DMS79 (cell line): ENCODE measurements around the gene ALOX12B.
A peak's percentile ranks its signal among the peaks of the same experiment; 100 is the strongest.

Source experiments
- DNase-seq: peaks from one replicate; lab custom pipeline; 2025; lab: John Stamatoyannopoulos, UW

Gene ALOX12B

DNA sequence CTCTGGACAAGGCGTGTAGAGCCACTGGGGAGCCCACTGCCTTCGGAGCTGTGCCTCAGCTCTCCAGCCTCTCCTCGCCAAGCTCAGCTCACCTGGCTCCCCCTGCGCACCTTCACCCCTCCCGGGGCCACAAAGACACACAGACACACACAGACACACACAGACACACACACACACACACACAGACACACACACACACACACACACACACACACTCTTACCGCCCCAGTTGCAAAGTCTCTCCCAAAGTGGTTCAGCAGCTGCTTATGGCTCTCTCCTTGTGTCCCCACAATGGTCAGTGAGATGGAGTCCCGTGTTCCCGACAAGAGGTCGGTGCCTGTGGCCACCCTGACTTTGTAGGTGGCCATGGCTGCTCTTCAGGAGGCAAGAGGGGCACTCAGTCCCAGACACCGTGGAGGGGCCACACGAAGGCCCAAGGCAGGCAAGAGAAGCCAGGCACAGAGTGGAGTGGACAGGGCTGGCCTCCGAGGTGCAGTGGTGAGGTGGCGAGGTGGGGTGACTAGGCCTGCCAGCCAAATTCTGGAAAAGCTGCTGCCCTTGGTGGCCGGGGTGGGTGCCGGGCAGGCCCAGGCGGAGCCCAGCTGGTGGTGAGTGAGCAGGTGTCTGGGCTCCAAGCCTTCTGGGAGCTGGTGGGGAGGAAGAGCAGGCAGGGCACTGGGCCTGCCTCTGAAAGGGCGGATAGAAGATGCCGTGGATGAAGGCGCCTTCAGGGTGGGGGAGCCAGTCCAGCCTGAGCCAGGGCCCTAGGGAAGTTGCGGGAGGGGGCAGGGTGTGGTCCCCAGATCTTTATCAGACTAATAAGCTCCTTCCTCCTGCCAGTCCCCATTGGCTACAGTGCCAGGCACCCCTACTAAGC, at the start of gene ALOX12B:
ALOX12B (minus strand) TSS at position 642 of the 877 bp plus-strand sequence; CDS start at position 368, 274 bp downstream.
- DNase-seq: no peak

DNA sequence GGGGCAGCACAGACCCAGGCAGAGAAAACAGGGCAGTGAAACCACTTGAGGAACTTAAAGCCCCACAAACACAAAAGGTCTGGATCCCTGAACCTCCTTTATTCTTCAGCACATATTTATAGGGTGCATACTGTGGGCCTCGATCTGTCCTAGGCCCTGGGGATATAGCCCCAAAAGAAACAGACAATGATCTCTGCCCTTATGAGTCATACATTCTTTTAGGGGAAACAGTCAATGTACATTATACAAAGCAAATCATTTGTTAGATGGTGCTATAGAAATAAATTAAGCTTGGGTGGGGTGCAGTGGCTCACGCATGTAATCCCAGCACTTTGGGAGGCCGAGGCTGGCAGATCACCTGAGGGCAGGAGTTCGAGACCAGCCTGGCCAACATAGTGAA, 46.4 kb upstream of the ALOX12B start:
- no peak for DNase-seq

DNA sequence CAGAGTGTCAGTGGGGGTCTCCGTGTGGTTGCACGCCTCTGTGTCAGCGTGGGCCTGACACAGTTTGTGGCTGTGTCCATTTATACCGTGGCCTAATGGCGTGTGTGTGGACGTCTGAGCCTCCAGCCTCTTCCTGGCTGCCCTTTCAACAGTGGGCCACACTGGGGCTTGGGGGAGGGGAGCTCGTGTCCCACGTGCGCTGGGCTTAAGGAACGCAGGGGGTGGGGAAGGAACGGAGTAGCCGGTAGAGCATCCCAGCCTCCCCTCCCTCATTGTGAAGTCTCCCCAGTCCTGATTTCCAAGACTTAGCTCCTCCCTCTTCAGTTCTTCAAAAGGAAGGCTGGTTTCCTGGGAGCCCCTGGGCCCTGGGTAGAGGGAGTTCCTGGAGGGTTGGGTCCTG, 45.9 kb upstream of the ALOX12B start:
- no peak for DNase-seq

DNA sequence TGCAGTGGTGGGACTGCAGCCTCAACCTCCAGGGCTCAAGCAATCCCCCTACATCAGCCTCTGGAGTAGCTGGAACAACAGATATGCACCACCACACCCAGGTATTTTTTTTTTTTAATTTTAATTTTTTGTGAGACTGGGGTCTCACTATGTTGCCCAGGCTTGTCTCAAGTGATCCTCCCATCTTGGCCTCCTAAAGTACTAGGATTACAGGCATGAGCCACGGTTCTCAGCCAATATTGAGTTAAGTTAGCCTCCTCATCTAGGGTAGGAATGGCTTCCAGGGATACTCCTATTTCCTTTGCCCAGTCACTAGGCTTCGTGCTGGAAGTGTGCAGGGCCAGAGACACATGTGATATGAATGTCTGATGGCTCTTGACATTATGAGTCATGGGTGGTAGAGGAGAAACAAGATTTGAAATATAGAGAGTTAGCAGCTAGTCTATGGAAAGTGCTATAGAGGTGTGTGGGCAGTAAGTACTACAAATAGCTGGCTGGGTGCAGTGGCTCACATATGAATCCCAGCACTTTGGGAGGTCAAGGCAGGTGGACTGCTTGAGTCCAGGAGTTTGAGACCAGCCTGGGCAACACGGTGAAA, 44.4 kb upstream of the ALOX12B start:
- DNase-seq: no peak

DNA sequence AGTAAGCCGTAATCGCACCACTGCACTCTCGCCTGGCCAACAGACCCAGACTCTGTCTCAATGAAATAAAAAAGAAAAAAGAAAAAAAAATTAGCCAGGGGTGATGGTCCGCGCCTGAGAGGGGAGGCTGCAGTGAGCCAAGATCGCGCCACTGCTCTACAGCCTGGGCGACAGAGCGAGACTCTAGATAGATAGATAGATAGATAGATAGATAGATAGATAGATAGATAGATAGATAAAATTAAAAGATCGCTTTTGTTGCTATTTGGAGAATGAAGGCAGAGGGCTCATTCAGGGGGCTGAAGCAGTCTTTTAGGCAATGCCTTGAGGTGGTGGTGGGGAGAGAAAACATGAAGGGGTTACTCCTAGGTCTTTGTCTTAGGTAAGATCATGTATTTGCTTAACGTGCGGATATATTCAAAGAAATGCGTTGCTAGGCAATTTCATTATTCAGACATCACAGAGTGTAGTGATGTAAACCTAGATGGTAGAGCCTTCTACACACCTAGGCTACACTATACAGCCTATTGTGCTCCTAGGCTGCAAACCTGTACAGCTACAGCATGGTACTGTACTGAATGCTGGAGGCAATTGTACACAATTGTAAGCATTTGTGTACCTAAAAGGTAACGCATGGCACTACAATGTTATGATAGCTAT, 40.7 kb upstream of the ALOX12B start:
- DNase-seq: no peak

GRCh38 chr17:8126491-8127066, 39.1 kb upstream of the ALOX12B start:
- DNase-seq: no peak

DNA sequence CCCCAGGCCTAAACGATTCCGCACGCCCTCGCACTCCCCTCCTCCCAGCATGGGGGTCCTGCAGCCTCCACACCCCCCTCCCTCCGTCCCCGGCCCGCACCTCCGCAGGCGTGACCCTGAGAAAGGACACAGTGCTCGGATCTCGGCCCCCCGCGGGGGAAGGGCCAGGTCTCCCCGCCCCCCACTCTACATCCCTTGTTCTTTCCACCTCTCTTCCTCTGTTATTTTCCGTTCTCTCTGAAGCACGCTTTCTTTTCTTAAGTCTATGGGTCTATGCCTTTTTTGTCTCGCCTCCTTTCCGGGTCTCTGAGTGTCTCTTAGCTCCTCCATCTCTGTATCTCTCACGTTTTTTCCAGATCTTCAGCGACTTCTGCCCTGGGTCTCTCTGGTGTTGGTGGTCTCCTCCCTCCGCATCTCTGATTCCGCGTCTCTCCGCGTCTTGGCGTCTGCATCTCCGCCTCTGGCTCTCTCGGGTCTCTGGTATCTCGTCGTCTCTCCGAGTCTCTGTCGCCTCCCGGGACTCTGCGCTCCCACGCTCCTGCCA, 38.5 kb upstream of the ALOX12B start:
- DNase-seq: peak; percentile 13

DNA sequence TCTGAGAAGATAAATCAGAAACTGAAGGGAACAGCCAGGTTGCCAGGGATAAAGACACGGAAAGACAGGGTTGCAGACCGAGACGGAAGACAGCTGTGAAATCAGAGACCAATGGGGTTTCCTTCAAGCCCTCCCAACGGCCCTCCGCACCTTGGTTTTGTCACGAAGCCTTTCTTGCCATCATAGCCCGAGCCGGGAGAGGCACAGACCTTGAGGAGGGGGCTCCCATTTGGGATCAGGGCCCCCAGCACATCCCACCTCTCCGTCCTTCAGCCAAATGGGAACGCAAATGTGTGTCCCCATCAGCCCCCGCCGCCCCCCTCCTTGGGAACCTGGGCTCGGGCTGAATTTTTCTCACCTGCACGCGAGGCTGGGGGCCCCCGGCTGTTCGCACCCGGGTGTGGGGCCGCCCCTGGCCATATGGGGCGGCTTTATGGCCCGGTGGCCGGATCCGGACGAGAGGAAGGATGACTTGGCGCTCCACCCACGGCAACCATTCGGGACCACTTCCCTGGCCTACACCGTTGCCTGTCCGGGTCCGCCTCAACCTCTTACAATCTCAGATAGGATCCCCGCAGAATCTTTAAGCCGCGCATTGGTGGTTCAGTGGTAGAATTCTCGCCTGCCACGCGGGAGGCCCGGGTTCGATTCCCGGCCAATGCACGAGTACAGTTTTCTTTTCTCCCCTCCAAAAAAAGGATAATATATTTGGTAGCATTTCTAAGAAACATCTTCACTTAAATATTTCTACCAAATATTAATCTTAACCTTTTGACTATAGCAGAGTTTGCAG, 37.8 kb upstream of the ALOX12B start:
- DNase-seq: peak; percentile 51

DNA sequence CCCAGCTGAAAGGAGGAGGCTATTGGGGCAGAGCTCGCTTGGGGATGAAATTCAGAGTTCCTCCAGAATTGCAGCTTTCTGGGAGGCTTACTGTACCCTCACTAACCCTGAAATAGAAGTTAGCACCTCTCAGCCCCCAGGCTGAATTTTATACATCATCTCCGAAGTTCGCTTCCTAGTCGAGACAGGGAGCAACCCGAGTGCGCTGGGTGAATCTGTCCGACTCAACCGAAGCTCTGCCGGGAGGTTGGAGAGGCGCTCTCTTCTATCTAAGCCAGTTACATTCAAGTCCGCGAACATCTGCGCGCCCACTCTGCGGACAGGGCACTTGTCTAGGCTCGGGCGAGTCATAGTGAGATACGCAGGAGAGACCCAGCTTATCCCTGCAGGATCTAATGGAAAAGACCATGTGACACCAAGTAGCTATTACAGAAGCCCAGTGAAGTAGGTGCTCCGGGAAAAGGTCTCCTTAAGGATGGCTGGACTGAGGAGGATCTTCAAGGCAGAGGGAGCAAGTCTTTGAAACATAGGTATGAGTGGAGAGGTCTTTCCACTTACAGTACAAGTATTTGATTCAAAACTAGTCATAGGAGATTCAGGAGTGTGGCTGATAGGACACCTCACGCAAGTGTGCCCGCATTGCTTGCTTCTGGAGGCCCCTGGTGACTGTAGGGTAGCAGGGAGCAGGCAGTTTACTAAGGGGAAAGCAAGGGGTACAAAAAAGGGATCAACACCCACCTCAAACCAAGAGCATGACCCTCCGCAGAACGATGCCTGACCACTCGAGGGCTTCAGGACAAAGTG, 37.0 kb upstream of the ALOX12B start:
- no peak for DNase-seq

GRCh38 chr17:8123695-8124349, 36.3 kb upstream of the ALOX12B start, which contains the start of gene HES7:
Gene HES7, minus strand, starts transcription at chr17:8124106. Its CDS starts 22 bp downstream, at chr17:8124084.
- DNase-seq: no peak

DNA sequence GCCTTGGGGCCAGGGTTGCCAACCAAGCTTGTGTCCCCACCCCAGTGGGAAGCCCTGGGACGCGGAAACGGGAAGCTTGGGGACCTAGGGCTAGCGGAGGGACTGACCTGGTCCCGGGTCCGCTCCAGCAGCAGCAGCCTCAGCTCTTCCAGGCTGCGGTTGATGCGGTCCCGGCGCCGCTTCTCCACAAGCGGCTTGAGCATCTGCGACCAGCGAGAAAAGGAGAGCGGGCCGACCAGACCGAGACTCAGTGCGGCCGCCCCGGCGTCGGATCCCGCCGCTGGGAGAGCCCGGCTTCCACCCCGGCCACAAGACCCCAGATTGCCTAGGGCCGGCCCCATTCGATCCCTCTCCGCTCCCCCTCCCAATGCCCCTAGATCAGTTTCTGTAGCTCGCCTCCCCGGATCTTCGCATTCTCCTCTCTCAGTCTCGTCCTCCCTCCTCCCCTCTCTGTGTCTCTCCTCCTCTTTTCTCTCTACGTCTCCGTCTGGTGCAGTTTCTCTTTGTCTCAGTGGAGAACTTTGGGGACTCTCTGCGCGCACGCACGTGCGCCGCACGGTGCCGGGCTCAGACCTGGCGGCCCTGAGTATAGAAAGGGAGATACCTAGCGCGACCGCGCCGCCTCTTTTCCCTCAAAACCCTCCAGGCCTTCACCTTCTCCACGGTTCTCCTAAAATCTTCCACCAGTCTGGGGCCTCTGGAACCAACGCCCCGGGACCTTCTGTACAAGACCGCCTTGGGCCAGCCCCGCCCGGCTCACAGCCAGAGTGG, 35.6 kb upstream of the ALOX12B start:
- no peak for DNase-seq

DNA sequence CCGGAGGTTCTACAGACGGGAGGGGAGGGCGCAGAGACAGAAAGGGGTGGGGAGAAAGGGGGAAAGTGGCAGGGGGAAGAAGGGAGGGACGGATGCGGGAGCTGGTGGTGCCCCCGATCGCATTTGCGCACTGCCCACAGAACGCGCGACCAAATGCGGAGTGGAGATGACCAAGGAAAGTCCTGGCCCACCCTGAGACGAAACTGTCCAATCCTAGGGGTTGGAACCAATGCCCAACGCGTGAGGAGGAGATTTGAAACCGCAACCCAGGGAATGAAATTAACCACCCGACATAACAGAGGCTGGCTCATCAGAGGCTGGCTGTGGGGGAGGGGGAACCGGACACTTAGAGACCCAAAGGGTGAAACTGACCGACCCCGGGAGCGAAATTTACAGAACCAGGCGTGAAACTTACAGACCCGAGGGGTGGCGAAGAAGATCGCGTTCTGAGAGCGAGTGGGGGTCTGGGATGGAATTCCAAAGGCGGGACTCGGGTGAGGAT, 35.0 kb upstream of the ALOX12B start:
- DNase-seq: no peak

DNA sequence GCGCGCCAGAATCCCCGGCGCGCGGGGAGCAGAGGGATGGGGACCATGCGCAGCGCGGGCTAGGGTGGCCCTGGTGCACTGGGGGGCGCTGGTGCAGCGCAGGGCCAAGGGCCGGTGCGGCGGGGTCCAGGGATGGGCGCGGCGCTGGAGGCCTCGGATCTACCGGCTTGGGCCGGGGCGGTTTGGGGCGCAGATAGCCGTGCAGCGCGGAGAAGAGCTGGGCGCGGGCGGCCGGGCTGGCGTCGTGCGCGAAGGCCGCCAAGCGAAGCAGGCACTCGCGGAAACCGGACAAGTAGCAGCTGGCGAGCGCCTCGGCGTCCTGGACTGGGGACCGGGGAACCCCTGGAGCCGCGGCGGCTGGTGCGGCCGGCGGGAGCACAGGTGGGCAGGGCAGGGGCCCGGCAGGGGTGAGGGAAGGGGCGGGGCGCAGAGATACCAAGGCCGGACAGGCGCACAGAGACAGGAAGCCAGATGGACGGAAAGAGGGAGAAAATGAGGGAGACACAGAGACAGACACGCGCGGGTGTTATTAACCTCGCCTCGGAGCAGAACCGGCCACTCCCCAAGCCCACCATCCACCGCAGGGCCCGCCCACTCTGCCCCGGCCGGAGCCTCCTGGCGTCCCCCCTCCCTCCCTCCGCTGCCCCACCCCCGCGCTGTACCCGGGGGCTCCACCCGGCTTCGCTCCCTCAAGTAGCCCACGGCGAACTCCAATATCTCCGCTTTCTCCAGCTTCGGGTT, 34.3 kb upstream of the ALOX12B start:
- peak; percentile 33 for DNase-seq

DNA sequence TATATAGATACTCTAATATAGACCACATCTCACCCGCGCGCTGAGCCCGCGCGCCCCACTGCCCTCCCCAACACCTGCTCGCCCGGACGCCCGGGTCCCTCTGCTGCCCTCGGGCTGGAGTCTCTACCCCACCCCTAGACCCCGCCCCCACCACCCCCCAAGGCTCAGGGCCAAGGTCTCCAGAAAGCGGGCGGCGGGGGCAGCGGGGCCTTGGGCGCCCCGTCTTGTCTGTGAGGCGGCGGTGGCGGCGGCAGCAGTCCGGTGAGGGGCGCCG, 33.8 kb upstream of the ALOX12B start:
- no peak for DNase-seq

- DNase-seq: peak; percentile 60
Measured at GRCh38 chr17:8120520-8121406, 33.2 kb upstream of the ALOX12B start.

GRCh38 chr17:8119581-8120519, 32.3 kb upstream of the ALOX12B start:
- peak; percentile 78 for DNase-seq
